Measurements from ENCODE around the gene CD8B.

- no peak for TF ChIP-seq CTCF (IDR thresholded peaks at IDR 0.05)
- no peak for TF ChIP-seq EP300 (IDR thresholded peaks at IDR 0.05)
- TF ChIP-seq POLR2A (IDR thresholded peaks at IDR 0.05), result no peak
- TF ChIP-seq POLR2AphosphoS5 (IDR thresholded peaks at IDR 0.05), result no peak
These were observed 93.3 kb downstream of the CD8B start for GRCh38 chr2:86768189-86768949.

Data from stomach (tissue), 4 donors.